Lung (tissue), 12 donors: ENCODE data around the gene TP53AIP1. TPM values are rescaled to one million over a fixed set of nuclear protein-coding genes. Genes with fewer than 3 reads are reported as not detected.

Experiments
- ATAC-seq: fragments of 200-7000 bp; cut with Tn5 transposase; one replicate; pipeline ENCODE4 v1.9.1; 2020; ENCODE audit warnings: moderate number of reproducible peaks; ENCODE audit not compliant: insufficient read depth, low FRiP score
- DNase-seq, 3 donors: peaks; one replicate each; pipeline ENCODE4 v3.0.0-alpha.2; 2013 to 2017
- H3K27ac ChIP-seq, 2 donors: one replicate each; pipeline ENCODE4 v1.5.1; 2013; ENCODE audit warnings: mild to moderate bottlenecking in 2 of 2, moderate library complexity in 2 of 2, control low read depth in 1 of 2, inconsistent platforms in 1 of 2, low read depth in 1 of 2, low read length in 1 of 2
- H3K27me3 ChIP-seq, 3 donors: one replicate each; pipeline ENCODE4 v1.5.1; 2013; ENCODE audit warnings: low read length in 2 of 3; ENCODE audit not compliant: control insufficient read depth in 3 of 3, insufficient read depth in 3 of 3
- H3K36me3 ChIP-seq, 4 donors: one replicate each; pipeline ENCODE4 v1.5.1; 2013; ENCODE audit warnings: low read length in 4 of 4, mild to moderate bottlenecking in 1 of 4, moderate library complexity in 1 of 4; ENCODE audit not compliant: control insufficient read depth in 4 of 4, insufficient read depth in 4 of 4
- H3K4me1 ChIP-seq, 5 donors: one replicate each; pipeline ENCODE4 v1.5.1; 2013; ENCODE audit warnings: low read length in 5 of 5, mild to moderate bottlenecking in 2 of 5, moderate library complexity in 1 of 5; ENCODE audit not compliant: control insufficient read depth in 5 of 5, insufficient read depth in 5 of 5
- H3K4me3 ChIP-seq: one replicate; pipeline ENCODE4 v1.5.1; 2013; ENCODE audit warnings: mild to moderate bottlenecking, control low read depth, moderate library complexity
- H3K9ac ChIP-seq, 2 donors: one replicate each; pipeline ENCODE4 v1.5.1; 2013; ENCODE audit warnings: low read length in 2 of 2, control low read depth in 1 of 2; ENCODE audit not compliant: insufficient read depth in 1 of 2
- H3K9me3 ChIP-seq, 4 donors: one replicate each; pipeline ENCODE4 v1.5.1; 2013; ENCODE audit warnings: low read length in 3 of 4, mild to moderate bottlenecking in 1 of 4, moderate library complexity in 1 of 4; ENCODE audit not compliant: control insufficient read depth in 4 of 4, insufficient read depth in 3 of 4
- WGBS, 2 donors: extraction: QIAGEN DNeasy Blood & Tissue Kit; methylation state at CpG; one replicate each; pipeline ENCODE4 v1.1.7; 2013; 5-methylcytosine and 5-hydroxymethylcytosine counted together
- polyA plus RNA-seq, 2 donors: library from polyadenylated mRNA; stranded (reverse); fragments of 200-250 nt; gene quantifications; one replicate each; pipeline ENCODE4 v1.2.1, GENCODE V29; 2013
- total RNA-seq, 2 donors: library from RNA; depleted of rRNA in 1 of 2; stranded (reverse); fragments of >200 nt in 1 of 2; gene quantifications; one replicate each; pipeline ENCODE4 v1.2.1, GENCODE V29; 2014 to 2021
- TF ChIP-seq, protein P1 (sequence below): IDR thresholded peaks from 2 replicates; pipeline ENCODE4 v1.5.1; 2012; ENCODE audit warnings: mild to moderate bottlenecking; ENCODE audit errors: control extremely low read depth, extremely low read depth
- donor health status: control.
- donor health status: control.
- donor health status: Bipolar disorder and iron deficiency.
- donor health status: healthy.
- donor health status: DM: yes; HTN: yes; CAD: no.

TP53AIP1 gene
- total and polyA plus RNA-seq, 4 donors = 0.16 to 1.8 (median 1.0) TPM

- Histone ChIP-seq H3K27ac (no peak overlapping the region), H3K4me1 (peaks cover 0 to 14% (median 4%) of the 10 kb centered on the region in 5 donors), H3K36me3 (no peaks in the 10 kb centered on the region), H3K27me3 (peaks cover 0 to 25% (median 19%) of the 10 kb centered on the region in 3 donors), H3K4me3 (no peak overlapping the region), H3K9me3 (no peaks in the 10 kb centered on the region), H3K9ac (no peak overlapping the region)
- 86 to 93% methylated on average over 8 of the region's 8 CpGs for WGBS, 2 donors
- DNase-seq (no peak), ATAC-seq (no peak)
- TF ChIP-seq, protein P1, sequence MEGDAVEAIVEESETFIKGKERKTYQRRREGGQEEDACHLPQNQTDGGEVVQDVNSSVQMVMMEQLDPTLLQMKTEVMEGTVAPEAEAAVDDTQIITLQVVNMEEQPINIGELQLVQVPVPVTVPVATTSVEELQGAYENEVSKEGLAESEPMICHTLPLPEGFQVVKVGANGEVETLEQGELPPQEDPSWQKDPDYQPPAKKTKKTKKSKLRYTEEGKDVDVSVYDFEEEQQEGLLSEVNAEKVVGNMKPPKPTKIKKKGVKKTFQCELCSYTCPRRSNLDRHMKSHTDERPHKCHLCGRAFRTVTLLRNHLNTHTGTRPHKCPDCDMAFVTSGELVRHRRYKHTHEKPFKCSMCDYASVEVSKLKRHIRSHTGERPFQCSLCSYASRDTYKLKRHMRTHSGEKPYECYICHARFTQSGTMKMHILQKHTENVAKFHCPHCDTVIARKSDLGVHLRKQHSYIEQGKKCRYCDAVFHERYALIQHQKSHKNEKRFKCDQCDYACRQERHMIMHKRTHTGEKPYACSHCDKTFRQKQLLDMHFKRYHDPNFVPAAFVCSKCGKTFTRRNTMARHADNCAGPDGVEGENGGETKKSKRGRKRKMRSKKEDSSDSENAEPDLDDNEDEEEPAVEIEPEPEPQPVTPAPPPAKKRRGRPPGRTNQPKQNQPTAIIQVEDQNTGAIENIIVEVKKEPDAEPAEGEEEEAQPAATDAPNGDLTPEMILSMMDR = no peak
These were observed 52.9 kb downstream of the TP53AIP1 start for GRCh38 chr11:128889657-128890213.

- peaks cover 0 to 14% (median 2%) of the 10 kb centered on the region in 5 donors for H3K4me1 ChIP-seq
- DNase-seq (peak in 1 of 3 donors; percentile 29), ATAC-seq (no peak)
- WGBS, 2 donors = 84% methylated on average over 15 of the region's 15 CpGs
- H3K27ac ChIP-seq = no peak overlapping the region
- H3K36me3 ChIP-seq = no peaks in the 10 kb centered on the region
- TF ChIP-seq, protein P1 = no peak
- H3K27me3 ChIP-seq = peaks cover 0 to 28% (median 19%) of the 10 kb centered on the region in 3 donors
- H3K9ac ChIP-seq = no peak overlapping the region
- H3K9me3 ChIP-seq = no peaks in the 10 kb centered on the region
- H3K4me3 ChIP-seq = no peak overlapping the region
These were observed 54.4 kb downstream of the TP53AIP1 start for GRCh38 chr11:128888034-128888985.

GRCh38 chr11:128886406-128887124 is 56.1 kb downstream of the TP53AIP1 start:
- Histone ChIP-seq H3K9ac (no peak overlapping the region), H3K9me3 (no peaks in the 10 kb centered on the region), H3K4me1 (peaks cover 0 to 9% (median 0%) of the 10 kb centered on the region in 5 donors), H3K4me3 (no peak overlapping the region), H3K27me3 (peaks cover 0 to 28% (median 21%) of the 10 kb centered on the region in 3 donors), H3K27ac (no peak overlapping the region), H3K36me3 (no peaks in the 10 kb centered on the region)
- no peak for ATAC-seq
- WGBS, 2 donors = 15 to 43% methylated on average over 5 of the region's 5 CpGs
- peak; percentile 32 to 60 (median 38) for DNase-seq
- TF ChIP-seq, protein P1 = no peak

Other genes with a start within 250 kb of the TP53AIP1 start
- gene FLI1, start 248.8 kb downstream of the TP53AIP1 start, total RNA-seq = 10 to 100 TPM; 41.6 to 59.2 TPM
- 10 to 100 TPM; 19.4 to 26.4 TPM for gene FLI1, start 248.8 kb downstream of the TP53AIP1 start, polyA plus RNA-seq
- gene KCNJ1, start 75.6 kb downstream of the TP53AIP1 start, total RNA-seq = under 1 TPM; 0.12 to 0.31 TPM
- under 1 TPM; 0.01 to 0.16 TPM for gene KCNJ1, start 75.6 kb downstream of the TP53AIP1 start, polyA plus RNA-seq
- gene KCNJ5, start 51.5 kb downstream of the TP53AIP1 start, total RNA-seq = 1 to 10 TPM; 3.3 to 5.0 TPM
- gene KCNJ5, start 51.5 kb downstream of the TP53AIP1 start, polyA plus RNA-seq = 1 to 10 TPM; 2.0 to 2.2 TPM
- 10 to 100 TPM; 28.4 TPM for gene ARHGAP32, start 249.5 kb upstream of the TP53AIP1 start, total RNA-seq
- gene ARHGAP32, start 249.5 kb upstream of the TP53AIP1 start, polyA plus RNA-seq = 1 to 10 TPM; 4.1 to 5.6 TPM